ENCODE results near the gene POMT1. TPM values are rescaled to one million over a fixed set of nuclear protein-coding genes. Genes with fewer than 3 reads are reported as not detected.
A peak's percentile ranks its signal among the peaks of the same experiment; 100 is the strongest.

Gene POMT1
- total and polyA plus RNA-seq, 2 of the 8 experiments (the other 6 are each of a cell fraction or from before 2014, with no cell fraction given): 22.3 to 33.2 TPM

- no peak overlapping the region for H2BK20ac ChIP-seq (ENCODE audit: low read length)
- no peak overlapping the region for H2BK120ac ChIP-seq (replicated peaks; ENCODE audit: low read depth, low read length)
- H3K79me1 ChIP-seq (ENCODE audit: low read depth, low read length): peaks cover 2% of the 10 kb centered on the region
- no peak overlapping the region for H2AK5ac ChIP-seq (ENCODE audit: low read depth, low read length)
- H3K27ac ChIP-seq (ENCODE audit: low read depth, low read length): no peak overlapping the region
- peaks cover 32 to 49% (median 45%) of the 10 kb centered on the region in 4 experiments for H3K36me3 ChIP-seq (ENCODE audit: control insufficient read depth in 2 of 4, insufficient read depth in 4 of 4, low read length in 3 of 4)
- H3K9me3 ChIP-seq (ENCODE audit: insufficient read depth in 2 of 2, low read depth in 1 of 2, low read length in 1 of 2): no peaks in the 10 kb centered on the region
- ChIA-PET POLR2A (ENCODE audit: partially characterized antibody) (interaction anchor here (0.7 to 3.1 kb wide), 10 partner anchors 10 to 150 kb away, joined by 3 to 8 read pairs (median 3); partner anchors contain the start of gene PRRT1B), CTCF (ENCODE audit: partially characterized antibody) (interaction anchor here (1.0 to 1.8 kb wide), 3 partner anchors 9 to 150 kb away, joined by 3 to 4 read pairs (median 3); no protein-coding TSS in a partner anchor)
- H2BK12ac ChIP-seq (ENCODE audit: low read depth, low read length): peak overlapping the region; percentile 11; the same call in 1 of the 2 replicates
- FAIRE-seq (no peak), DNase-seq (ENCODE audit: low read depth in 1 of 2, low spot score in 2 of 2) (no peak)
- no peak overlapping the region for H3K14ac ChIP-seq (ENCODE audit: insufficient read length)
- no peaks in the 10 kb centered on the region; a peak in 1 of 4 replicates for H3K79me2 ChIP-seq (ENCODE audit: control insufficient read depth in 1 of 2, insufficient read depth in 2 of 2, low read length in 2 of 2)
- peaks cover 0 to 8% (median 0%) of the 10 kb centered on the region in 4 experiments; a peak in 2 of 7 replicates for H3K27me3 ChIP-seq (replicated peaks in 1 of 4; ENCODE audit: control insufficient read depth in 3 of 4, extremely low read depth in 1 of 4, insufficient read depth in 3 of 4, low read length in 3 of 4)
- peaks cover 0 to 9% (median 5%) of the 10 kb centered on the region in 4 experiments; a peak in 4 of 7 replicates for H3K4me1 ChIP-seq (replicated peaks in 1 of 4; ENCODE audit: control insufficient read depth in 3 of 4, insufficient read depth in 4 of 4, low read length in 3 of 4)
- H3K4ac ChIP-seq (replicated peaks; ENCODE audit: insufficient read length, low read depth, low read length): no peak overlapping the region
- no peak overlapping the region; a peak in 2 of 7 replicates for H3K9ac ChIP-seq (replicated peaks in 1 of 4; ENCODE audit: extremely low read depth in 1 of 4, low read depth in 3 of 4, low read length in 3 of 4)
- H3K56ac ChIP-seq (replicated peaks; ENCODE audit: insufficient read length, low read depth, low read length): no peak overlapping the region
- H3K23me2 ChIP-seq (ENCODE audit: low read depth, low read length): peaks cover 5% of the 10 kb centered on the region
- no peak overlapping the region for H2AFZ ChIP-seq (ENCODE audit: low read length)
- H3K4me3 ChIP-seq (ENCODE audit: extremely low read depth in 1 of 4, insufficient read depth in 2 of 4, low read depth in 3 of 4, low read length in 4 of 4): no peak overlapping the region
- H3K4me2 ChIP-seq (ENCODE audit: insufficient read depth in 1 of 2, low read depth in 2 of 2, low read length in 2 of 2): no peak overlapping the region
- H4K20me1 ChIP-seq (replicated peaks in 1 of 2; ENCODE audit: control insufficient read depth in 1 of 2, insufficient read depth in 2 of 2, low read length in 2 of 2): peaks cover 12 to 16% of the 10 kb centered on the region in 2 experiments
- H4K8ac ChIP-seq (ENCODE audit: extremely low read depth, insufficient read depth, low read length): no peak overlapping the region; the same call in 1 of the 2 replicates
- WGBS, 2 experiments (ENCODE audit: extremely low coverage in 1 of 2, insufficient coverage in 1 of 2, insufficient read length in 1 of 2, insufficient replicate concordance in 2 of 2, low coverage in 1 of 2, low lambda C conversion rate in 2 of 2, missing lambda C conversion rate in 1 of 2): 90% methylated on average over 7 of the region's 7 CpGs; no CpG with 5 or more reads in 1 of the 2 experiments
- H2BK5ac ChIP-seq (ENCODE audit: low read depth, low read length): no peak overlapping the region; the same call in 1 of the 2 replicates
- H3K18ac ChIP-seq (ENCODE audit: extremely low read depth, low read length): no peak overlapping the region
- no peak overlapping the region for H2BK15ac ChIP-seq (ENCODE audit: low read length)
- no peak overlapping the region for H3K23ac ChIP-seq (ENCODE audit: insufficient read length)
- no peak overlapping the region for H4K91ac ChIP-seq (replicated peaks; ENCODE audit: insufficient read length, low read length)
- H4K5ac ChIP-seq (ENCODE audit: insufficient read length, low read depth, low read length): no peak overlapping the region
- TF ChIP-seq POLR2AphosphoS5 (IDR thresholded peaks at IDR 0.05; ENCODE audit: low read depth, low read length) (peak; percentile 62), KDM5A (IDR thresholded peaks at IDR 0.05; ENCODE audit: low read length) (no peak)
Measured at GRCh38 chr9:131499254-131499767, 3.4 kb upstream of the POMT1 start.
